Heart left ventricle (tissue), 16 donors: ENCODE results near the gene CREB3L1. TPM values are rescaled to one million over a fixed set of nuclear protein-coding genes. Genes with fewer than 3 reads are reported as not detected.

ENCODE experiments used
- ATAC-seq, 4 donors: fragments of 200-7000 bp; cut with Tn5 transposase; one replicate each; pipeline ENCODE4 v1.9.1; 2020 to 2022; ENCODE audit warnings: moderate library complexity in 4 of 4, mild to moderate bottlenecking in 3 of 4, moderate number of reproducible peaks in 1 of 4
- DNase-seq, 5 donors: peaks; one replicate each; pipeline ENCODE4 v3.0.0-alpha.2; 2020
- H3K27ac ChIP-seq, 12 donors: fragments of 200-600 bp; sonication (generic) in 4 of 12; one replicate each; pipeline versions ENCODE4 v1.5.0 to v1.8.0; 2016 to 2022; ENCODE audit warnings: mild to moderate bottlenecking in 2 of 12
- H3K27me3 ChIP-seq, 9 donors: fragments of 200-600 bp; sonication (generic) in 2 of 9; one replicate each; pipeline versions ENCODE4 v1.5.1 to v1.8.0; 2016 to 2022; ENCODE audit warnings: mild to moderate bottlenecking in 3 of 9
- H3K36me3 ChIP-seq, 9 donors: fragments of 200-600 bp; sonication (generic) in 2 of 9; one replicate each; pipeline versions ENCODE4 v1.5.0 to v1.8.0; 2018 to 2022; ENCODE audit warnings: mild to moderate bottlenecking in 2 of 9
- H3K4me1 ChIP-seq, 12 donors: fragments of 200-600 bp; sonication (generic) in 4 of 12; one replicate each; pipeline versions ENCODE4 v1.5.0 to v1.8.0; 2016 to 2022; ENCODE audit warnings: mild to moderate bottlenecking in 3 of 12
- H3K4me3 ChIP-seq, 12 donors: fragments of 200-600 bp; sonication (generic) in 4 of 12; one replicate each; pipeline versions ENCODE4 v1.5.0 to v1.8.0; 2017 to 2022; ENCODE audit warnings: mild to moderate bottlenecking in 9 of 12, moderate library complexity in 4 of 12
- H3K9me3 ChIP-seq, 12 donors: fragments of 200-600 bp; sonication (generic) in 4 of 12; one replicate each; pipeline versions ENCODE4 v1.5.0 to v1.8.0; 2016 to 2022; ENCODE audit warnings: mild to moderate bottlenecking in 1 of 12
- POLR2A ChIP-seq, 2 donors: fragments of 450-650 bp; IDR thresholded peaks; one replicate each; pipeline ENCODE4 v1.6.1; 2017; ENCODE audit warnings: antibody characterized with exemption in 2 of 2, mild to moderate bottlenecking in 2 of 2, moderate library complexity in 2 of 2
- WGBS, 4 donors: extraction: QIAGEN DNeasy Blood & Tissue Kit in 2 of 4; methylation state at CpG; one replicate each; pipeline versions ENCODE4 v1.1.5 to v1.1.7; 2013 to 2018; 5-methylcytosine and 5-hydroxymethylcytosine counted together
- intact Hi-C, 10 donors: fragments of 100-400 bp; cut with DNase I; formaldehyde crosslinking; loops; one replicate each; pipeline versions ENCODE4 v1.11.1 to v1.14.2; 2022
- polyA plus RNA-seq, 2 donors: library from polyadenylated mRNA; stranded (reverse); fragments of 200-250 nt; gene quantifications; one replicate each; pipeline ENCODE4 v1.2.3, GENCODE V29; 2013
- total RNA-seq, 9 donors: library from RNA; depleted of rRNA in 2 of 9; stranded (reverse); fragments of >200 nt in 2 of 9; fragmentation: NEBNext Ultra II Directional in 3 of 9; extraction: Animal tissue kit (Norgen Biotek cat#: 25700) in 3 of 9; gene quantifications; one replicate each; pipeline versions ENCODE4 v1.1.0 to v1.2.4, GENCODE V29; 2016 to 2023
- TF ChIP-seq, protein P1 (sequence below), 12 donors: fragments of 200-600 bp; sonication (generic) in 4 of 12; IDR thresholded peaks; one replicate each; pipeline versions ENCODE4 v1.5.0 to v1.8.0; 2018 to 2022; ENCODE audit warnings: antibody characterized with exemption in 12 of 12, mild to moderate bottlenecking in 5 of 12
- donor health status: ischemic (EF 13 %, LVEDD 7.1; RV severe dilation, severe dysfunction).
- donor health status: healthy with polysubstance abuse.
- donor health status: DM: no; HTN: yes; CAD: no.
- donor health status: DM: no; HTN: no; CAD: no.
- donor health status: ischemic (EF 25% LVEDD 6.9; RV normal size, moderate dysfunction).
- donor health status: ischemic (EF 25% LVEDD 5.7; RV mildly dilated, moderate dysfunction).
- donor health status: healthy.
- donor health status: DM: yes; HTN: yes; CAD: no.
- donor health status: ischemic (EF 35%, LVEDD 5.7; RV mildly dilated, moderate dysfunction).
- donor health status: nonischemic (EF 11% LVEDD 7.7; RV severe dilation, severe dysfunction).
- donor health status: DM: yes; HTN: yes; CAD: no.
- donor health status: PGD.
- donor health status: ischemic (EF 29% LVEDD 5.4; RV normal size, mild dysfunction).
- donor health status: nonischemic (EF 23%, LVEDD 6.1; RV moderate dilation, normal function).

The CREB3L1 gene
- total and polyA plus RNA-seq, 11 donors = 7.4 to 31.9 (median 23.3) TPM

DNA sequence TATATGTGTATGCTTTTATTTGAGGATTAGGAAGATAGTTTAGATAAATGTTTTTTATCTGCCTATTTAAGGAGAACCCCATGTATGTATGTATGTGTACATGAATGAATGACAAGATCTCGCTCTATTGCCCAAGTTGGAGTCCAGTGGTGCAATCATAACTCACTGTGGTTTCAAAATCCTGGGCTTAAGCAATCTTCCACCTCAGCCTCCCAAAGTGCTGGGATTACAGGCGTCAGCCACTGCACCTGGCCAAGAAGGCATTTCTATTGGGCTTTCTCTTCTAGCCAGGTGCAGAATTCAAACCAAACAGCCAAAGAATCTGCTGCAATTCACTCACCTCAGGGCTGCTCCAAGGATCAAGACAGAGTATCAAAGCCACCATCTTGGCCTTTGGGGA, 44.3 kb downstream of the CREB3L1 start:
- DNase-seq (no peak), ATAC-seq (no peak)
- peaks cover 0 to 43% (median 28%) of the 10 kb centered on the region in 9 donors for H3K36me3 ChIP-seq
- TF ChIP-seq POLR2A (IDR thresholded peaks at IDR 0.05) = no peak
- TF ChIP-seq, protein P1, sequence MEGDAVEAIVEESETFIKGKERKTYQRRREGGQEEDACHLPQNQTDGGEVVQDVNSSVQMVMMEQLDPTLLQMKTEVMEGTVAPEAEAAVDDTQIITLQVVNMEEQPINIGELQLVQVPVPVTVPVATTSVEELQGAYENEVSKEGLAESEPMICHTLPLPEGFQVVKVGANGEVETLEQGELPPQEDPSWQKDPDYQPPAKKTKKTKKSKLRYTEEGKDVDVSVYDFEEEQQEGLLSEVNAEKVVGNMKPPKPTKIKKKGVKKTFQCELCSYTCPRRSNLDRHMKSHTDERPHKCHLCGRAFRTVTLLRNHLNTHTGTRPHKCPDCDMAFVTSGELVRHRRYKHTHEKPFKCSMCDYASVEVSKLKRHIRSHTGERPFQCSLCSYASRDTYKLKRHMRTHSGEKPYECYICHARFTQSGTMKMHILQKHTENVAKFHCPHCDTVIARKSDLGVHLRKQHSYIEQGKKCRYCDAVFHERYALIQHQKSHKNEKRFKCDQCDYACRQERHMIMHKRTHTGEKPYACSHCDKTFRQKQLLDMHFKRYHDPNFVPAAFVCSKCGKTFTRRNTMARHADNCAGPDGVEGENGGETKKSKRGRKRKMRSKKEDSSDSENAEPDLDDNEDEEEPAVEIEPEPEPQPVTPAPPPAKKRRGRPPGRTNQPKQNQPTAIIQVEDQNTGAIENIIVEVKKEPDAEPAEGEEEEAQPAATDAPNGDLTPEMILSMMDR (IDR thresholded peaks at IDR 0.05) = no peak
- H3K9me3 ChIP-seq = no peaks in the 10 kb centered on the region
- intact Hi-C loops = no loop called here
- no peak overlapping the region for H3K27ac ChIP-seq
- peaks cover 0 to 38% (median 3%) of the 10 kb centered on the region in 12 donors for H3K4me1 ChIP-seq
- 92 to 97% (median 96%) methylated on average over 2 of the region's 2 CpGs for WGBS, 4 donors
- no peaks in the 10 kb centered on the region for H3K27me3 ChIP-seq
- no peak overlapping the region for H3K4me3 ChIP-seq

DNA sequence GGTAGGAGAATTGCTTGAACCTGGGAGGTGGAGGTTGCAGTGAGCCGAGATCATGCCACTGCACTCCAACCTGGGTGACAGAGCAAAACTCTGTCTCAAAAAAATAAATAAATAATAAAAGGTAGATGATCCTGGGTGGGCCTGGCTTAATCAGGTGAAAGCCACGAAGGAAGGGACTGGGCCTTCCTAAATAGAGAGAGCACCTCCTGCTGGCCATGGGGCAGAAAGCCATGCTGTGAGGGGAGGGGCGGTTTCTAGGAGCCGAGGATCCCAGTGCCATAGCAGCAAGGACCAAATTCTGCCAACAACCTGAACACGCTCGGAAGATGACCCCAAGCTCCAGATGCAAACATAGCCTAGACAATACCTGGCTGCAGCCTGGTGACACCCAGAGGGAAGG, 45.3 kb downstream of the CREB3L1 start:
- Histone ChIP-seq H3K4me1 (peaks cover 0 to 32% (median 3%) of the 10 kb centered on the region in 12 donors), H3K4me3 (no peak overlapping the region), H3K27ac (no peak overlapping the region), H3K36me3 (peaks cover 0 to 35% (median 24%) of the 10 kb centered on the region in 9 donors), H3K27me3 (no peaks in the 10 kb centered on the region), H3K9me3 (no peaks in the 10 kb centered on the region)
- WGBS, 4 donors = 84 to 88% (median 86%) methylated on average over 6 of the region's 6 CpGs
- DNase-seq (no peak), ATAC-seq (peak in 1 of 4 donors; percentile 4)
- intact Hi-C loops = no loop called here
- no peak for TF ChIP-seq POLR2A (IDR thresholded peaks at IDR 0.05)
- TF ChIP-seq, protein P1 (IDR thresholded peaks at IDR 0.05) = peak in 5 of 12 donors; percentile 14 to 26 (median 20)

DNA sequence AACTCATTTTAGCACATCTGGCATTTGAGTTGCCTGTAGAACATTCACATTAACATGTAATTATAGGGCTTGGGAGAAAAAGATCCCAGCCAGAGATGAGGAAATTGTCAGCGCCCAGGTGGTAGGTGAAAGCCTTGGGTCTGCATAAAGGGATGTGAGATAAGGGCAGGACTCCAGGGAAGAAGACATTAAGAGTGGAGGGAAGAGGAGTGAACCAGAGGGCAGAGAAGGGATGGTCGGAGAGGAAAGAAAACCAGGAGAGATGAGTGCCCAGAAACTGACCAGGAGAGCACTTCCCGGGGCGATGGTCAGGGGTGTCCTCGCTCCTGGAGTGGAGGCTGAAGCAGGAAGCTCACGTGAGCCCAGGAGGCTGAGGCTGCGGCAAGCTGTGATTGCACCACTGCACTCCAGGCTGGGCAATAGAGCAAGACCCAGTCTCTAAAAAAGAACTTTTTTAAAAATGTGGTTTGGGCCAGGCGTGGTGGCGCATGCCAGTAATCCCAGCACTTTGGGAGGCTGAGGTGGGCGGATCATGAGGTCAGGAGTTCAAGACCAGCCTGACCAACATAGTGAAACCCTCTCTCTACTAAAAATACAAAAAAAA, 49.5 kb downstream of the CREB3L1 start:
- H3K9me3 ChIP-seq = no peaks in the 10 kb centered on the region
- peaks cover 0 to 8% (median 2%) of the 10 kb centered on the region in 9 donors for H3K36me3 ChIP-seq
- DNase-seq (no peak), ATAC-seq (no peak)
- TF ChIP-seq POLR2A (IDR thresholded peaks at IDR 0.05) = no peak
- TF ChIP-seq, protein P1 (IDR thresholded peaks at IDR 0.05) = no peak
- WGBS, 4 donors = 90 to 97% (median 93%) methylated on average over 10 of the region's 10 CpGs
- intact Hi-C loops = no loop called here
- peaks cover 0 to 3% (median 0%) of the 10 kb centered on the region in 9 donors for H3K27me3 ChIP-seq
- no peak overlapping the region for H3K4me3 ChIP-seq
- peaks cover 0 to 16% (median 9%) of the 10 kb centered on the region in 12 donors for H3K4me1 ChIP-seq
- H3K27ac ChIP-seq = no peak overlapping the region

DNA sequence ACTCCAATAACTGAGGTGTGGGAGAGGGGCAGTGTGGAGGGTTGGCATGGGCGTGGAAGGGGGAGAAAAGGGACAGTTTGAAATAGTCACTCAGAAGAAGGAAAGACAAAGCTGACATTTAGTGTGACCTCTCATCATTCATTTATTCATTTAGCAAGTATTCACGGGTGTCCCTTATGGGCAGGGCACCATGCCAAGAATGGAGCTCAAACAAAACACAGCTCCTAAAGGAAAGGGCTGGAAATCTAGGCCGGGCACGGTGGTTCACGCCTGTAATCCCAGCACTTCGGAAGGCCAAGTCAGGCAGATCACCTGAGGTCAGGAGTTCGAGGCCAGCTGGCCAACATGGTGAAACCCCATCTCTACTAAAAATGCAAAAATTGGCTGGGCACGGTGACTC, 50.4 kb downstream of the CREB3L1 start:
- no peaks in the 10 kb centered on the region for H3K36me3 ChIP-seq
- no peak overlapping the region for H3K4me3 ChIP-seq
- no peak overlapping the region for H3K27ac ChIP-seq
- 71 to 77% (median 74%) methylated on average over 8 of the region's 8 CpGs for whole genome bisulfite sequencing, 4 donors
- H3K9me3 ChIP-seq = no peaks in the 10 kb centered on the region
- no peak for DNase-seq
- H3K4me1 ChIP-seq = peaks cover 0 to 24% (median 14%) of the 10 kb centered on the region in 12 donors
- H3K27me3 ChIP-seq = peaks cover 0 to 12% (median 7%) of the 10 kb centered on the region in 9 donors
- intact Hi-C loops = no loop called here
- no peak for TF ChIP-seq POLR2A (IDR thresholded peaks at IDR 0.05)
- TF ChIP-seq, protein P1 (IDR thresholded peaks at IDR 0.05) = no peak
- ATAC-seq = no peak
